Activated CD8-positive, alpha-beta memory T cell treated with anti-CD3 and anti-CD28 coated beads for 4 hours (primary cell): ENCODE data around the gene LRRC57.

ENCODE experiments used
- DNase-seq, 2 donors: peaks; one replicate each; pipeline ENCODE4 v3.0.0-alpha.2; 2020; ENCODE audit warnings: low read depth in 2 of 2

LRRC57 gene

DNA sequence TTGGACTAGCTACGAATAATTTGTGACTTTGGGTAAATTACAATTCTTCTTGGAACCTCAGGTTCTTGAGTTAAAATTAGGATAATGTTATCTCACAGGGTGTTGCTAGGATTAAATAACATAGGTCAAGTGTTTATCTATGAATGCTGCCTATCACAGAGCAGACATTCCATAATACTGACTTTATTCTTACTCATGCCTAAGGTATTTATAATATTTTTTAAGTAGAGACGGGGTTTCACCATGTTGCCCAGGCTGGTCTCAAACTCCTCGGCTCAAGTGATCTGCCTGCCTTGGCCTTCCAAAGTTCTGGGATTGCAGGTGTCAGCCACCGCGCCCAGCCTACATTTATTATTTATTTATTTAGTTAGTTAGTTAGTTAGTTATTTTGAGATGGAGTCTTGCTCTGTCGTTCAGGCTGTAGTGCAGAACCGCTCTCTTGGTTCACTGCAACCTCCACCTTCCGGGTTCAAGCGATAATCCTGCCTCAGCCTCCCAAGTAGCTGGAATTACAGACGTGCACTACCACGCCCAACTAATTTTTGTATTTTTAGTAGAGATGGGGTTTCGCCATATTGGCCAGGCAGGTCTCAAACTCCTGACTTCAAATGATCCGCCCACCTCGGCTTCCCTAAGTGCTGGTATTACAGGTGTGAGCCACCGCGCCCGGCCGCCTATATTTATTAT lies 56.9 kb downstream of the LRRC57 start:
- no peak for DNase-seq

GRCh38 chr15:42490671-42491538 lies 57.7 kb downstream of the LRRC57 start, which contains the start of gene ZNF106:
Gene ZNF106 (minus strand): TSS chr15:42491141. CDS start chr15:42472289, 18,852 bp downstream.
- DNase-seq: peak; percentile 74 to 75

GRCh38 chr15:42490291-42490670 lies 58.3 kb downstream of the LRRC57 start:
- no peak for DNase-seq
